ENCODE measurements around the gene CMSS1. TPM values are rescaled to one million over a fixed set of nuclear protein-coding genes. Genes with fewer than 3 reads are reported as not detected.

The CMSS1 gene
- total RNA-seq, 1 donor from 2014 or later: 51.5 TPM

DNA sequence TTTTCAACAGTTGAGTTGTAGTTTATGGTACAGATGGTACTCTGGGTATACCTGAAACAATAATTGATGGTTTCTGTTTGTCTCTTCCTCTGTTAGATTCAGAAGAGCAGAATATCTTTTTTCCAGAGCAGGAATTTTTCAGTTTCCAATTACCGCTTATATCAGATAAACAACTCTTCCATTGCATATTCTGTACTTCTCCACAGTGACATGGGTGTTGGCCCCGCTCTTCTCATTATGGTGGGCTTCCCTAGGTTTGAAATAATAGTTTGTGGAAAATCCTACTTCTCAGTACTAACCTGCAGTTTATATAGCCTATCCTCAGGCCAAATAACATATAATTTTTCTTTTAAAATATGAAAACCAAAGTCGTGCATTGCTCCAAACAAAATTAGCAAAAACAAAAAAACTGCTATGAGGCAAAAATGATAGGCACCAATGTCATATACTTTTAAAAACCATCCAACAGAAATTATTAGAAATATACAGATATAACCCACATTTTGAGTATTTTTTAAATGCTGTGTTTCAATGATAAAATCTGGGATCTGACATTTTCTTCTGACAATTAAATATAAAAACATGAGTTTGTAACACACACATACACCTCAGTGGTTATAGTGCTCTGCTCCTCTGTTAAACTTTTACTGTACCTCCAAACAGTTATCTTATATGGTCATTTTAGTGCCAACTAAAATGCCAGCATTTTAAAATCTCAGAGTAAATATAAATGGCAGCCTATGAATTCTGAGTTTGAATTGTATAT is 56.8 kb downstream of the CMSS1 start:
- no peak for DNase-seq (ENCODE audit: low spot score)

DNA sequence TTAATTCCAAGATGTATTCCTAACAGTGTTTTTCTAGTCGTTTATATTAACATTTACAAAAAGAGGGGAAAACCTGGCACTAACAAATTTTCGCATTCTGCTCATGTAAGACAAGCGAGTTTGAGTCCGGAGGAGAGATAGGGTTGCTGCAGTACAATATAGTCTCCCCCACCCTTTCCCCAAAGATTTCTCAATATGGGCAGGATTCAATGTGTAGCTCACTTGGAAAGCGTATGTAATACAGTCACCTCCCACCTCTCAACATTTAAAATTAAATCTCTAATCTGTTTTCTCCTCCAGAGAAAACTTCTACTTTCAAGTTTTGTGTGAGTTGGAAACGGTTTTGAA is 57.9 kb downstream of the CMSS1 start:
- no peak for DNase-seq (ENCODE audit: low spot score)

DNA sequence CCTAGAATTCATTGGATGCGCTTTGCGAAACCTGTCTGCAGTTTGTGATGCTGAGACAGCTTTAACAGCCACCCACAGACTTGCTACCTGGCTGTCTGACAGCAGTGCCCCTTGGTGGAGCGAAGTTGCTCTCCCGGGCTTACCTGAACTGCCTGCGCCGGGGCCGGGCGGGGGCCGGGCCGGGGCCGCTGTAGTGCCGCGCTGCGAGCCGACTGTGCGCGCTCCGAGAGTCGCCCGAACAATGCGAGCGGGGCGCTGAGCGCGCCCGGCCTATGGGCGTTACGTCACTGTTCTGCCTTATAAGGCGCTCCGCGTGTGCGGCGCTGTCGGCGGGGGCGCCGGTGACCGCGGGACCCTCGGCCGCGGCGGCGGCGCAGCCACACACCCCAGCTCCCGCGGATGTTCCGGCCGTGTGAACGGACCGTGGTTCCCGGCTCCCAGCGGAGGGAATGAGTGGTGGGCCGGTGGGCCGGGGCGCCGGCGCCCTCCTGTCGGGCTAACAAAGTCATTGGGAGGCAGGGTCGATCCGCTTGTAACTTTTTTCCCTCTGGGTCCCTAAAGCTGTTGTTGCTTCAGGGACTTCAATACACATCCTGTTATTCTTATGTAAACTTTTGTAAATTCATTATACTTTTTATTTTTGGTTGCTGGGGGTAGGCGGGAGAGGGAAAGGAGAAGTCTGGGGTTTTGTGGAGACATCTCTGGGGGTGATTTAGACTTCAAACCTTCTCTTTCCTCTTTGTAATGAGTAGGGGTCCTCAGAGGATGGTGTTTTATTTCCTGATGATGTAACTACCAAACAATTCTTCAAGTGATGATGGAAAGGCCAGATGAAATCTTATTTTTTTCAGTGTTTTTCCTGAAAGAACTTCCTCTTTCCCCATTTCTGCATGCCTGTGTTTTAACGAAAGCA is 58.5 kb downstream of the CMSS1 start:
- peak; percentile 96 for DNase-seq (ENCODE audit: low spot score)

DNA sequence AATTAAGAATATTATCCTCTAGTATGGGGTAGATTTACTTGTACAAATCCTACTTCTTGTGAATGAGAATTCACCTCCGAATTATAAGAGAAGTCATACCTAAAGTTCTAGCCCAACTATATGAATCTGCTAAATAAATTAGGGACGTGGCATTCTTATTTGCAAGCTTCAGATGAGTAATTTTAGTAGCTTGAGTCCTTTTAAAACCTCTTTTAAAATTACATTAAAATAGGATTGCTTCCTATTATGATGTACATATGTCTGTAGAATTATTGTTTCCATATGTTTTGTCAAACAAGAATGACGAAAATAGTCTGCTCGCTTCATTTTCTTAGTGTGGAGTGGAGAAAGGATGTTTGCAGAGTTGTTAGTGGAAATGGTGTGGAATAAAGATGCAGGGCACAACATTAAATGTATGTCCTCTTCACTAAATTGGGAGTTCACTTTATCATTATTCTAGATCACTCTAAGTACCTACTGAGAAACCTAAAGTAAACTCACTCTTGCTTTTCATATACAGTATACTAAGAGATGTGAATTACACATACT is 59.4 kb downstream of the CMSS1 start:
- DNase-seq (ENCODE audit: low spot score): no peak

DNA sequence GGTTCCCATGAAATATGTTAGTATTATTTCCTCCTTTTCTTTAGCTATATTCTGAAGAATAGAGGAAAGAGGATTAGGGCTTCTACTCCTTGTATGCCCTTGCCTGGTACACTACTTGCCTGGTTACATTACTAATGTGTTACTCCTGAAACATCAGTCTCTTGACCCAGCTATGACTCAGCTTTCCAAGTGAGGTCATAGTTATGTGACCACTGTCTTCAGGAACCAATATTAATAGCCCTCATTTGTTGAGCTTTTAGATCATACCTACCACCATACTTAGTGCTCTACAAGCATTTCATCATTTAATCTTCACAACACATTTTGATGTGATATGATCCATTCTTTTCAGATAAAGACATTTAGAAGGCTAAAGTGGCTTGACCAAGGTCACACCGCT is 60.3 kb downstream of the CMSS1 start:
- no peak for DNase-seq (ENCODE audit: low spot score)

DNA sequence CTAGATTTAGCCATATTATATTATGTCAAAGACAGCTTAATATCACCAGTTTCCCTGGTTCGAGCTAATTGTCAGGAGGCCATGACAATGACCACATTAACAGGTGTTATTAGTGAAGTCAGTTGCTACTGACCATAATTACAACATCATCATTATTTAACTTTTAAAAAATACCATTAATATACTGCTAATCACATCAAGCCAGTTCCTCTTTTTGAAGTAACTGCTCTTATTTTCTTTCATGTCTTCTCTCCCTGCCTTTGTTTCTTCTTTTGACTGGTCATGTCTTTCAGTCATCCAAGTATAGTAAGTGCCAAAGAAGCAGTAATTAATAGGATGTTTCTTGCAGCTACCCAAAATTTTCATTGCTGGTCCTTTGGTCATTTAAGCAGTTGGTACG is 61.6 kb downstream of the CMSS1 start:
- no peak for DNase-seq (ENCODE audit: low spot score)

DNA sequence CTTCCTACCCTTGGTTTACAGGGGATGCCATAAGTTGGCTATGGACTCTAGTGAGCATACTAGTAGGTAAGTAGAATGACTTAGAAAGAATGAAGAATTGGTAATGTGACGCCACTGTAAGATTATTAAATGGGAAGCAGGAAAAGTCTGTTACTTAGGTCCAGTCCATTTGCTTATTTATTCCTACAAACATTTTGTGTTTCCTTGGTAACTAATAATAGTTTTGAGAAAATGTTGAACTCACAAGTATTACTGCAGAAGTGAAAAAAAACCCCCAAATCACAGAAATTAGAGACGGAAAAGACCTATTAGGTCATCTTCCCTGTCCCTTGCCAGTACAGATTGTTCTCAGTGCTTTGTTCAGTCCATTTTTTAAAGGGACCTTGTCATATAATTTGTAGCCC is 63.5 kb downstream of the CMSS1 start:
- DNase-seq (ENCODE audit: low spot score): no peak

DNA sequence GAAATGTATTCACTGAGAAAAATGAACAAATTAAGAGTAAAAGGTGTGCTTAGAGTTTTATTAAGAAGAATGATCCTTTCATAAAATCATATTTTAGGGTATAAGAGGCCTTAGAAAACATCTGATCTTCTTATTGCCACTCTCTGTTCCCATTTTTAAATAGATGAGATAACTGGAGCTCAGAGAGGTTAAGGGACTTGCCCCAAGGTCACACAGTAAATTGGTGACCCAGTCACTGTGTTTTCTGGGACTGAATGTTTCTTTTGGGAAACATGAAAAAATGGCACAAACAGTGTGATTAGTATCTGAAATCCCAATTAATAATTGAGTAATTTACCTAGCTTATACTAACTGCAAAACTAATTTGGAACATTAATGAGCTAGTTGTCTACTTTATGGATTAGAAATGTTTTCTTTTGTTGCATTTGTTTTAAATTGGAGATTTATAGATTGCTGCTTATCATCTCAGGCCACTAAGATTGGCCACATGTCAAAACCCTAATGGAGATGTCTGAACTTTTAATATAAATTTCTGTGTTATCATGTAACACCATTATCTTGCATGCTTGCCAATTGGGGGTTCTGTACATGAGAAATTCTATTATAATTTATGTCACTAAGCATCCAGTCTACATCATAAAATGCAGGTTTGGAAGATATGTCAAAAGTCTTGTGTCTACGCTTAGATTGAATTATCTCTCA is 64.9 kb downstream of the CMSS1 start:
- DNase-seq (ENCODE audit: low spot score): no peak

DNA sequence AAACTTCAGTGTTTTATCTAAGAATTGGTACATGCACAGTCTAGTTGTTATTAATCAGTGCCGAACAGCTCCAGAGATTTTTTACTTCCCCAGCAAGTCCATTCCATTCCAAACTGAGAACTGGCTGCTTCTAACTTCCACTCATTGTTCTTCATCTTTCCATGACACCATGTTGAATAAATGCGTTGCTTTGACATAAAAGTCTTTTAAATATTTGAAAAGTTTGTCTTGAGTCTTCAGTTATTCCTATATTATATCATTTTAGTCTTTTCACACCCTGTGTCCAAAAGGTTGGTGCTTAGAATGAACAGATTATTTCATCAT is 65.4 kb downstream of the CMSS1 start:
- DNase-seq (ENCODE audit: low spot score): no peak

DNA sequence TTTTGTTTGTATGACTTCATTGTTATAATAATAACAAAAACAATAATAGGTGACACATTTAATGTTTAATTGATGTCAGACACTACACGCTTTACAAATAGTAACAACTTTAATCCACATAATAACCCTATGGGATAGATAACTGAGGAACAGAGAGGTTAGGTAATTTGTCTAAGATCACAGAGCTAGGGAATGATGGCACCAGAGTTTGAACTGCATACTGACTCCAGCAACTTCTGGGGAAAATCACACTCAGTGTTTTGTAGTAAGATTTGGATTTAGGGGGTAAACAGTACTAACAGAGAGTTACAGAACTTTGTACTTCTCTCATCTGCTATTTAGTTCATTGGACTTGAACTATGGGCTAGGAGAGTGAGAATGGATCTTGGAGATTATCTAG is 66.0 kb downstream of the CMSS1 start:
- no peak for DNase-seq (ENCODE audit: low spot score)

DNA sequence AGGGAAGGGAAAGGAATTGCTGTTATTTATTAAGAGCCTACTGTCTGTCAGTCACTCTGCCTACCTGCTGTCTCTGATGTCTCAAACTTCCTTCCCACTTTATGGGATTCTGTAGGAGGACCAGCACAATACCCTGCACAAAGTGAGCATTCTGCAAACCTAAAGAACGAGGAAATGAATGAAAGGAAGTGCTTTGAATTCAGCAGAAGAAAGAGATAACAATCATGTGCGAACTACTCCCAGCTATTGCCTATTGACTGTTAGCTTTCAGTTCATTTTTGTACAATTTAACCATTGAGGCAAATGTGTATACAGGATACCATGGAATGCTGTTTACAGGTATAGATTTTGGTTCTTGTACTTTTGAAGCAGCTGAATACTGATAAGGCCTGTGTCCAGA is 66.8 kb downstream of the CMSS1 start:
- DNase-seq (ENCODE audit: low spot score): no peak

DNA sequence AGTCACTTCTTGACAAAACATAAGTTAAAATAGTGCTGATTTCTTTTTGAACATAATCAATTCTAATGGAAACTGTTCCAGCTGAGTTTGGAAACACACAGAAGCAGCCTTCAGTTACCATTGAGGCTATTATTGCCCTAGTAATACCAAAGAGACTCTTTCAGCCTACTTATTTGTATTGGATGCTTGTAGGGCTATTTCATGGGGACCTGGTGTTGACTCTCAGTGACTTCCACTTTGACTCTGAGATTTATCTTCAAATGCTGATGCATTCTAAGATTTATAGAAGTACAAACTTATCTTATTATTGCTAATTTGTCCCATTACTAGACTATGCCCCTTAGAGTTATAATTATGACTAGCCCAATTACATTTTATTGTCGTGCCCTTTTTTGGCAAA is 67.4 kb downstream of the CMSS1 start:
- DNase-seq (ENCODE audit: low spot score): no peak

DNA sequence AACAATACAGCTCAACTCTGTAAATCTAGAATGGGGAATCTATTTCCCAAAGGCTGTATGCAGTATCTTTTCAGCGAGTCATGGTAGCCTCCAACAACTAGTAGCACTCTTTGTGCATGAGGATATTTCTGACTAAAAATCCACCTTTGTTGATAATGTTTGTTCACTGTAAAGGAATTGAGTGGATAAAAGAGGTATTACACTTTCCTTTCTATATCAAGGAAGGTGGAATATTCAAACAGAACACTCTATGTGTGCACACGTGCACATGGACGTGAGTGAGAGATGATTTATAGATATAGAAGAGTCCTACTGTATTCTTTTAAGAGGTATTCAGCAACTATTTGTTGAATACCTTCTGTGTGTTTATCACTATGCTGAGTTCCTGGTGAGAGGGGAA is 68.2 kb downstream of the CMSS1 start:
- no peak for DNase-seq (ENCODE audit: low spot score)

DNA sequence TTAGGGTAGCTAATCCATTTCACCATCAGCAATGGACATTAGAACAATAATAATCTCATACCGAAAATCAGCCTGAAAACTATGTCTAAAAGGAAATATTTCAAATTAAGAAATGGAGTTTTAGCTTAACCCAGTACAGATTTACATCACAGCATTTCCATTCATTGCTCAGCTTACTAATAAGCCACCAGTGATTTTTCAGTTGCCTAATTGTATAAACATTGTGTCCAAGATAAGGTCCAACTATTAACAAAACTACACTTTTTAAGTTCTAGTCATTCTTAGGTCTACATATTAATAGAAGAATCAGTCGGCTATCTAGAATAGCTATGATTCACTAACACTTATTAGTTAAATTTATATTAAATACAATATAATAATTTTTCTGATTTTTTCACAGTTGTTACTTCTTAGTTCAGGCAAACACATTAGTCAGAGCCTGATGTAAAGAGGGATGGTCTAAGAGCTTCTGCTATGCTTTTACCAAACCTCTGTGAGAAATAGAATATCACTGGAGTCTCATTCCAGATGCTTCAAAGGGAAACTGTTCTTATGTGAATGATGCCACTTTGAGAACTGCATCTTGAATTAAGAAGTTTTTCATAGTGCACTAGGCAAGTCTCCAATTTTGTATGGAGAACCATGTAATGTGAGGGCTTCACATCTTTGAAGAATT is 74.1 kb downstream of the CMSS1 start:
- DNase-seq (ENCODE audit: low spot score): no peak

DNA sequence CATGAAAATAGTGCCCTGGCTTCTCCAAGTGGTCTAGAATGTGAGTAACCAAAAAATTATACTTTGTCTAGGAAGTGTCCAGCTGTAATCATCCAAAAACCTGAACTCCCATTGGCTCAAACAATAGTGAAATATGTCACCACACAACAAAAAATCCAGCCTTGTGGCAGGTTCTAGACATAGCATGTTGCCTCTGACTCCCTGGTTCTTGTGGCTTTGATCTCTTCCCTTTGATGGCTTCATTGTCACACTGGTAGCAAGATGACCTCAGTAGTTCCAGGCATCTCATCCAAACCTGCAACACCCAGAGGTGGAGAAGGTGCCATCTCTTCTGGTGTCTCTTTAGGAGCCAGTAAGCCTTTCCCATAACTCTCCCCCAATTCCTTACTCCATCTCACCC is 74.7 kb downstream of the CMSS1 start:
- no peak for DNase-seq (ENCODE audit: low spot score)

DNA sequence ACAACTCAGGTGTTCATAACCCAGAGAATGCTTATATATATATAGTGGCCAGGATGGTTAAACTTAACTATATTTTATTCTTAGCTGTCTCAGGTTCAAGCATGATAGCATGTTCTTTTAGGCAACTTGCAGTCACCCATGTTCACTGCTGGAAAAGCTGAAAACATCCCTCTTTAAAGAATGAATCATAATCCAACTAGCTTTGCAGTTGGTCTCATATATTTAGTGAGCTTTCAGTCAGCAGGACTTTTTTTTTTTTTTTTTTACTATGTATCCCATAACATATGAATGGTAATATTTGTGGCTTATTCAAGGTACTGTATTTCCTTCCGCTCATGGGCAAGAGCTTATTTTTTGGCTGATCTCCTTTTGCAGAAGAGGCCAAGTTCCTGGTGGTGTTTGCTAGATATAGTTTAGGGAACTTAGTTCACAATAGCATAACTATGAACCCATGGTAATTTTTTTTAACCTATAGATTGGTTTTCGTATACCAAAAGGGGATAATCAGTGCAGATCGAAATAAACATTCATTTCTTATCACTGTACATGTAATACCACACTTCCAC is 77.6 kb downstream of the CMSS1 start:
- no peak for DNase-seq (ENCODE audit: low spot score)

DNA sequence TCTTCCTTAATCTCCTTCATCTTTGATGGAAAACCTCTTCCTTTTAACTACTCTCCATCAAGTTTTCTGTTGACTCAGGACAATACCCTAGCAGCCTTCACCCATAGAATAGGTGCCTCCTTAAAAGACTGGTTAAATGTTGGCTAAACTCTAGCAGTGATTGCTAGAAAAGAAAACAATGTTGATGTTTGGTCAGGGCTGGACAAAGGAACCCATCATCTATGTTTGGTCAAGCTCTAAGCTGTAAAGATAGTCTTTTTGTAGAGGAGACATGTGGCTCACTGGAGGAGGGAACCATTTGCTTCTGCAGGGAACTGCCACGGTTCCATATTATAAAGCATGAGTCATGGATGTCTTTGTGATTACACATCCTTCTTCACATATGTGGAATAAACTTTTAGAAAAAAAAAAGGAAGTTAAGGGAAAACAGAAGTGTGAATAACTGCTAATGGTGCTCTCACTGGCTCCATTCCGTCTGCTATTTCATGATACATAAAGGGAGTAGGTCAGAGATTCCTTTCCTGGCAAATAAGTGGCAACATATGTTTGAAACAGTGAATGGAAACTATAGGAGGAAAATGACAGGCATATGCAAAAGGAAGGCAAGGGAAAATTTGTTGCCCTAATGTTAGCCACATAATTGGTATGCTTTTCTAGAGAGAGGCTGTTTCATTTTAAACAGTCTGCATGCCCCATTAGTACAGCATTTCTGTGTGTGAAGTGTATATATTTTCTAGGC is 78.2 kb downstream of the CMSS1 start:
- DNase-seq (ENCODE audit: low spot score): no peak

DNA sequence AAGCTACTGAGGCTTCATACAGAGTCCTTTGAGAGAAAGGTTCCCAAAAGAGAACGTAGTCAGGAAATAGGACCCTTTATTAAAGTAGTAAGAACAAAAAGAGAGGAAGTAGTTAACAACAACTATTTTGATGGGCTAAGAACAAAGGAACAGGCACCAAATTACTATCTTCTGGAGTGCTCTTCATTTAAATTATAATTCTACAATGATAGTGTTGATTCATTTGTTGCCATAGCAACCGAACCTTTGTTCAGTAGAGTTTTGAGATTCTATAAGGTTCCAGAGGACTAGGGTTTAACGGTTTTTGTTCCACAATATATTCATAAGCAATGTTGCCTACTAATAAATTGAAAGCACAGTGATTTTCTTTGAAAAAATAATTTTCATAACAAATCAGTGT is 78.8 kb downstream of the CMSS1 start:
- DNase-seq (ENCODE audit: low spot score): no peak

DNA sequence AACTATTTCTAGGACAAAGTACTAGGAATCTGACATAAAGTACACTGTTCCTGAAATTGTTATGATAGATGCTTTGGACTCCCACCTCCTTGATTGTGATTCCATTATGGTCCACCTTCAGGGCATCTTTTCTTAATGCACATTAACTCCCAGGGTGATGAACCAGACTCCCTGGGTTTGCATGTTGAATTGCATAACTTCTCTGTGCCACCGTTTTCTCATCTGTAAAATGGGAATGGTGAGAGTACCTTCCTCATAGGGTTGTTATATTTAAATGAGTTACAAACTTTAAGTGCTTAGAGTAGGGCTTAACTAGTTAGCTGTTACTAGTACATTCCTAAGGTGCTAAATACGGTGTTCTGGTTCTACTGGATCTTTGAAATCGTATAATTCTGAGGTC is 81.9 kb downstream of the CMSS1 start:
- no peak for DNase-seq (ENCODE audit: low spot score)

DNA sequence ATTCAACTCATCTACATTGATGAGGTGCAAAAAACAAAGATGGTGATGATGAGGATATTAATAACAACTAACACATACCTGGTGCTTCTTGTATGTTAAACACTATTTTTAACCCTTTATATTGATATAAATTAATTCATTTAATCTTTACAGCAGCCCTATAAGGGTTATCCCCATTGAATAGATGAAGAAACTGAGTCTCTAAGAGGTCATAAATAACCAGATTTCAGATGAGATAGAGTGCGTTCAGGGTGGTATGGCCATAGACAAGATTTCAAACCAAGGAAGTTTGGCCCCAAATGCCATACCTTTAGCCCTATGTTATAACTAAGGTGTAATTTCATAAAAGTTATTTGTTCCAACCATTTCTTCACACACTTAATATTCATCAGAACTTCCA is 82.6 kb downstream of the CMSS1 start:
- no peak for DNase-seq (ENCODE audit: low spot score)
